Kidney (tissue), 22 donors: ENCODE measurements around the gene SCARB2. TPM values are rescaled to one million over a fixed set of nuclear protein-coding genes. Genes with fewer than 3 reads are reported as not detected.

Experiments used
- DNase-seq, 5 donors: peaks; one replicate each; pipeline ENCODE4 v3.0.0-alpha.2; 2013 to 2020
- FAIRE-seq: peaks from 2 replicates; lab custom pipeline; 2012; peaks lifted over from hg19 to GRCh38; lab: Jason Lieb, UNC
- H3K27ac ChIP-seq, 2 donors: one replicate each; pipeline ENCODE4 v1.7.0; 2013; ENCODE audit warnings: low read depth in 2 of 2, low read length in 2 of 2, inconsistent platforms in 1 of 2
- H3K27me3 ChIP-seq: one replicate; pipeline ENCODE4 v1.7.1; 2013; ENCODE audit warnings: low read length, inconsistent platforms; ENCODE audit not compliant: control insufficient read depth, insufficient read depth
- H3K36me3 ChIP-seq, 3 donors: one replicate each; pipeline versions ENCODE4 v1.7.0 to v1.7.1; 2013; ENCODE audit warnings: low read length in 3 of 3, control low read depth in 1 of 3, inconsistent platforms in 1 of 3; ENCODE audit not compliant: insufficient read depth in 3 of 3, control insufficient read depth in 2 of 3
- H3K4me1 ChIP-seq, 3 donors: one replicate each; pipeline versions ENCODE4 v1.7.0 to v1.7.1; 2013; ENCODE audit warnings: low read length in 3 of 3, inconsistent platforms in 1 of 3, low read depth in 1 of 3; ENCODE audit not compliant: control insufficient read depth in 2 of 3, insufficient read depth in 2 of 3
- H3K4me3 ChIP-seq, 3 donors: one replicate each; pipeline versions ENCODE4 v1.7.0 to v1.8.1; 2013; ENCODE audit warnings: low read length in 3 of 3, control low read depth in 1 of 3, inconsistent platforms in 1 of 3
- H3K9ac ChIP-seq, 3 donors: one replicate each; pipeline versions ENCODE4 v1.7.0 to v1.7.1; 2013; ENCODE audit warnings: low read length in 3 of 3, control low read depth in 1 of 3, inconsistent platforms in 1 of 3
- H3K9me3 ChIP-seq, 3 donors: one replicate each; pipeline versions ENCODE4 v1.7.0 to v1.7.1; 2013; ENCODE audit warnings: low read length in 3 of 3, control low read depth in 1 of 3, inconsistent platforms in 1 of 3; ENCODE audit not compliant: control insufficient read depth in 2 of 3, insufficient read depth in 1 of 3
- CTCF ChIP-seq: IDR thresholded peaks from 3 replicates; pipeline ENCODE4 v1.5.1; 2012; ENCODE audit warnings: mild to moderate bottlenecking, moderate library complexity, borderline replicate concordance; ENCODE audit not compliant: insufficient read depth; ENCODE audit errors: extremely low read depth
- intact Hi-C: fragments of 100-400 bp; cut with DNase I; formaldehyde crosslinking; loops from one replicate; pipeline ENCODE4 v1.11.1; 2022
- long read RNA-seq, 10 donors: library from polyadenylated mRNA in 1 of 10; unstranded in 1 of 10; transcript quantifications; one replicate each; pipeline ENCODE4 v2.0.0 and lab custom pipeline, GENCODE V29; 2021 to 2026
- polyA plus RNA-seq: library from polyadenylated mRNA; stranded (reverse); fragments of 350-450 nt; fragmentation: Illumina TruSeq; extraction: RNeasy Lipid Tissue Mini Kit (QIAGEN cat#74804); gene quantifications from one replicate; pipeline ENCODE4 v1.2.3, GENCODE V29; 2014; ENCODE audit warnings: low read depth, low replicate concordance; ENCODE audit not compliant: insufficient read depth
- total RNA-seq: library from RNA; stranded (reverse); fragmentation: NEBNext Ultra II Directional; extraction: Animal tissue kit (Norgen Biotek cat#: 25700); gene quantifications from one replicate; pipeline ENCODE4 v1.2.1, GENCODE V29; 2021
- donor health status: control.
- donor health status: control.
- donor health status: control.
- donor health status: control.
- donor health status: control.
- donor health status: DM: yes; HTN: yes; CAD: no.
- donor health status: Normal renal cell carcinoma (clear cell type).

Gene SCARB2
- total RNA-seq (151 TPM), polyA plus RNA-seq (75.5 TPM)
- long read RNA-seq, donor 1, full-length matches to known transcripts: 28 of 28 reads
- long read RNA-seq, donor 1, partial matches to known transcripts: 0 of 28 reads
- long read RNA-seq, donor 1, other reads (novel, unspliced or antisense): 0 of 28 reads
- long read RNA-seq, donor 2, full-length matches to known transcripts: 17 of 17 reads
- long read RNA-seq, donor 2, partial matches to known transcripts: 0 of 17 reads
- long read RNA-seq, donor 2, other reads (novel, unspliced or antisense): 0 of 17 reads
- long read RNA-seq, donor 3, full-length matches to known transcripts: 33 of 33 reads
- long read RNA-seq, donor 3, partial matches to known transcripts: 0 of 33 reads
- long read RNA-seq, donor 3, other reads (novel, unspliced or antisense): 0 of 33 reads
- long read RNA-seq, donor 4, full-length matches to known transcripts: 22 of 22 reads
- long read RNA-seq, donor 4, partial matches to known transcripts: 0 of 22 reads
- long read RNA-seq, donor 4, other reads (novel, unspliced or antisense): 0 of 22 reads
- long read RNA-seq, donor 5, full-length matches to known transcripts: 1 of 1 reads
- long read RNA-seq, donor 5, partial matches to known transcripts: 0 of 1 reads
- long read RNA-seq, donor 5, other reads (novel, unspliced or antisense): 0 of 1 reads
- long read RNA-seq, donor 6, full-length matches to known transcripts: 12 of 12 reads
- long read RNA-seq, donor 6, partial matches to known transcripts: 0 of 12 reads
- long read RNA-seq, donor 6, other reads (novel, unspliced or antisense): 0 of 12 reads
- long read RNA-seq, donor 7, full-length matches to known transcripts: 38 of 53 reads
- long read RNA-seq, donor 7, partial matches to known transcripts: 5 of 53 reads
- long read RNA-seq, donor 7, other reads (novel, unspliced or antisense): 10 of 53 reads
- long read RNA-seq, donor 8, full-length matches to known transcripts: 30 of 35 reads
- long read RNA-seq, donor 8, partial matches to known transcripts: 0 of 35 reads
- long read RNA-seq, donor 8, other reads (novel, unspliced or antisense): 5 of 35 reads
- long read RNA-seq, donor 9, full-length matches to known transcripts: 13 of 13 reads
- long read RNA-seq, donor 9, partial matches to known transcripts: 0 of 13 reads
- long read RNA-seq, donor 9, other reads (novel, unspliced or antisense): 0 of 13 reads
- long read RNA-seq, donor 10, full-length matches to known transcripts: 28 of 33 reads
- long read RNA-seq, donor 10, partial matches to known transcripts: 5 of 33 reads
- long read RNA-seq, donor 10, other reads (novel, unspliced or antisense): 0 of 33 reads

GRCh38 chr4:76213415-76214176 lies at the start of gene SCARB2:
TSS of gene SCARB2 (minus strand) at chr4:76213824. CDS start at chr4:76213543, 281 bp downstream.
- Histone ChIP-seq H3K4me3 (peak within 1 kb of the TSS; percentile 76 to 89 (median 81)), H3K9me3 (no peaks in the 10 kb centered on the region), H3K36me3 (no peaks in the 10 kb centered on the region), H3K9ac (peak within 1 kb of the TSS; percentile 75 to 96 (median 91)), H3K27ac (peak within 1 kb of the TSS; percentile 97), H3K27me3 (no peaks in the 10 kb centered on the region), H3K4me1 (peaks cover 5 to 47% (median 39%) of the 10 kb centered on the region in 3 donors)
- intact Hi-C loops: no loop called here
- peak; percentile 87 to 96 (median 91) for DNase-seq
- TF ChIP-seq CTCF: no peak
- no peak for FAIRE-seq

- Histone ChIP-seq H3K27ac (no peak overlapping the region), H3K27me3 (no peaks in the 10 kb centered on the region), H3K9me3 (no peaks in the 10 kb centered on the region), H3K36me3 (no peaks in the 10 kb centered on the region), H3K4me3 (no peak overlapping the region), H3K9ac (no peak overlapping the region), H3K4me1 (no peaks in the 10 kb centered on the region)
- FAIRE-seq (no peak), DNase-seq (no peak)
- intact Hi-C loops: no loop called here
- no peak for TF ChIP-seq CTCF
Measured at GRCh38 chr4:76260571-76260970, 46.9 kb upstream of the SCARB2 start.

- no peaks in the 10 kb centered on the region for H3K4me1 ChIP-seq
- H3K9me3 ChIP-seq: no peaks in the 10 kb centered on the region
- H3K4me3 ChIP-seq: no peak overlapping the region
- H3K27me3 ChIP-seq: no peaks in the 10 kb centered on the region
- intact Hi-C loops: no loop called here
- no peak for FAIRE-seq
- no peak overlapping the region for H3K27ac ChIP-seq
- no peak overlapping the region for H3K9ac ChIP-seq
- TF ChIP-seq CTCF: no peak
- no peaks in the 10 kb centered on the region for H3K36me3 ChIP-seq
- no peak for DNase-seq
Measured at GRCh38 chr4:76257824-76258223, 44.2 kb upstream of the SCARB2 start.
